IMR-90 (cell line): ENCODE results near the gene ASTN2.

Source experiments
- BHLHE40 ChIP-seq: fragments of 150-350 bp; IDR thresholded peaks from 2 replicates; pipeline ENCODE4 v1.6.1; 2016; ENCODE audit warnings: mild to moderate bottlenecking, low read depth, low read length
- CEBPB ChIP-seq: IDR thresholded peaks from 2 replicates; pipeline ENCODE4 v1.6.1; 2012; ENCODE audit warnings: low read depth, low read length, improper control_type of control experiment
- CHD1 ChIP-seq: IDR thresholded peaks from 2 replicates; pipeline ENCODE4 v1.6.1; 2012; ENCODE audit warnings: low read depth, low read length, improper control_type of control experiment
- FOS ChIP-seq: fragments of 150-350 bp; IDR thresholded peaks from 2 replicates; pipeline ENCODE4 v1.6.1; 2016; ENCODE audit warnings: low read depth, low read length
- MAFK ChIP-seq: IDR thresholded peaks from 2 replicates; pipeline ENCODE4 v1.6.1; 2012; ENCODE audit warnings: low read depth, low read length, improper control_type of control experiment
- MAZ ChIP-seq: IDR thresholded peaks from 2 replicates; pipeline ENCODE4 v1.6.1; 2012; ENCODE audit warnings: low read depth, mild to moderate bottlenecking, low read length, improper control_type of control experiment, moderate library complexity, borderline replicate concordance
- MXI1 ChIP-seq: IDR thresholded peaks from 2 replicates; pipeline ENCODE4 v1.6.1; 2012; ENCODE audit warnings: low read depth, mild to moderate bottlenecking, low read length, moderate library complexity, borderline replicate concordance
- NFE2L2 ChIP-seq: fragments of 150-350 bp; IDR thresholded peaks from 2 replicates; pipeline ENCODE4 v1.6.1; 2016; ENCODE audit warnings: low read depth, mild to moderate bottlenecking, low read length
- POLR2A ChIP-seq: IDR thresholded peaks from 2 replicates; pipeline ENCODE4 v1.6.1; 2012; ENCODE audit warnings: mild to moderate bottlenecking, low read depth, low read length
- RAD21 ChIP-seq: IDR thresholded peaks from 2 replicates; pipeline ENCODE4 v1.6.1; 2012; ENCODE audit warnings: low read length, improper control_type of control experiment
- RFX5 ChIP-seq: IDR thresholded peaks from 2 replicates; pipeline ENCODE4 v1.8.0; 2012; ENCODE audit warnings: low read depth, mild to moderate bottlenecking, low read length, moderate library complexity
- SMC3 ChIP-seq: fragments of 150-350 bp; IDR thresholded peaks from 2 replicates; pipeline ENCODE4 v1.6.1; 2016; ENCODE audit warnings: low read depth, mild to moderate bottlenecking, antibody characterized with exemption, low read length, moderate library complexity
- USF2 ChIP-seq: fragments of 150-350 bp; IDR thresholded peaks from 2 replicates; pipeline ENCODE4 v1.6.1; 2017; ENCODE audit warnings: mild to moderate bottlenecking, antibody characterized with exemption, low read length, low read depth
- TF ChIP-seq, protein P1 (sequence below): conservative IDR thresholded peaks from 2 replicates; pipeline ENCODE4 v1.5.1; 2012; ENCODE audit warnings: mild to moderate bottlenecking, low read depth, low read length, improper control_type of control experiment

DNA sequence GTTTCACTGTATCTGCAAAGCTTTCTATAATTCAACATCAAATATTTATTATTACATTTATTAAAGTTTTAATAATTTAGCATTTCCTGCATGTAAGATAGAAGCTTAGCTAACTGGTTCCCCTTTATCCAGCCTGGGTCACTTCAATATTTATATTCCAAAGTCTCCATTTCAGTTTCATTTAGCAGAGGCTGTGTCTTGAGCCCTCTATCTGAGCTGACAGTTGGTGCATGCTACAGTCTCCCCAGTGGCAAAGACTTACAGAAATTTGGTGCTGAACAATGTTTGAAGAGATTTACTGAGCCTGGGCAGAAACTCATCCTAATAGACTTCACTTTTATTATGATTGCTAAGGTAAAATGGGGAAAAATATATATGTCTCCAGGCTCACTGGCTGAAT, 448.7 kb downstream of the ASTN2 start:
- TF ChIP-seq MXI1, result no peak
- TF ChIP-seq, protein P1, sequence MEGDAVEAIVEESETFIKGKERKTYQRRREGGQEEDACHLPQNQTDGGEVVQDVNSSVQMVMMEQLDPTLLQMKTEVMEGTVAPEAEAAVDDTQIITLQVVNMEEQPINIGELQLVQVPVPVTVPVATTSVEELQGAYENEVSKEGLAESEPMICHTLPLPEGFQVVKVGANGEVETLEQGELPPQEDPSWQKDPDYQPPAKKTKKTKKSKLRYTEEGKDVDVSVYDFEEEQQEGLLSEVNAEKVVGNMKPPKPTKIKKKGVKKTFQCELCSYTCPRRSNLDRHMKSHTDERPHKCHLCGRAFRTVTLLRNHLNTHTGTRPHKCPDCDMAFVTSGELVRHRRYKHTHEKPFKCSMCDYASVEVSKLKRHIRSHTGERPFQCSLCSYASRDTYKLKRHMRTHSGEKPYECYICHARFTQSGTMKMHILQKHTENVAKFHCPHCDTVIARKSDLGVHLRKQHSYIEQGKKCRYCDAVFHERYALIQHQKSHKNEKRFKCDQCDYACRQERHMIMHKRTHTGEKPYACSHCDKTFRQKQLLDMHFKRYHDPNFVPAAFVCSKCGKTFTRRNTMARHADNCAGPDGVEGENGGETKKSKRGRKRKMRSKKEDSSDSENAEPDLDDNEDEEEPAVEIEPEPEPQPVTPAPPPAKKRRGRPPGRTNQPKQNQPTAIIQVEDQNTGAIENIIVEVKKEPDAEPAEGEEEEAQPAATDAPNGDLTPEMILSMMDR, result no peak
- TF ChIP-seq FOS, result no peak
- TF ChIP-seq POLR2A, result no peak
- no peak for TF ChIP-seq RAD21
- no peak for TF ChIP-seq MAZ
- TF ChIP-seq NFE2L2, result no peak
- no peak for TF ChIP-seq USF2
- TF ChIP-seq MAFK, result no peak
- no peak for TF ChIP-seq SMC3
- no peak for TF ChIP-seq BHLHE40
- TF ChIP-seq CEBPB, result no peak
- no peak for TF ChIP-seq CHD1
- no peak for TF ChIP-seq RFX5
